PFSK-1 (cell line): ENCODE measurements around the gene NFIA.

Experiments
- FOXP2 ChIP-seq: optimal IDR thresholded peaks from 2 replicates; pipeline ENCODE3; 2011; ENCODE audit warnings: borderline replicate concordance, control low read depth, inconsistent platforms; ENCODE audit not compliant: insufficient read depth; ENCODE audit errors: extremely low read length, extremely low read depth
- POLR2AphosphoS5 ChIP-seq: IDR thresholded peaks from 2 replicates; pipeline ENCODE4 v1.6.1; 2012; ENCODE audit warnings: low read depth, mild to moderate bottlenecking, control low read depth, low read length, moderate library complexity
- REST ChIP-seq, 2 experiments: IDR thresholded peaks; 2 replicates each; pipeline versions ENCODE4 v1.6.1 to v1.8.0; 2011 to 2012; ENCODE audit warnings: low read depth in 2 of 2, low read length in 2 of 2, control low read depth in 1 of 2, inconsistent platforms in 1 of 2, mild to moderate bottlenecking in 1 of 2, moderate library complexity in 1 of 2; ENCODE audit not compliant: insufficient read depth in 1 of 2
- SIN3A ChIP-seq: IDR thresholded peaks from 2 replicates; pipeline ENCODE4 v1.6.1; 2012; ENCODE audit warnings: mild to moderate bottlenecking, low read length, moderate library complexity, borderline replicate concordance; ENCODE audit not compliant: insufficient read depth
- TAF1 ChIP-seq: IDR thresholded peaks from 2 replicates; pipeline ENCODE4 v1.6.1; 2012; ENCODE audit warnings: low read length, control low read depth, borderline replicate concordance; ENCODE audit not compliant: insufficient read depth

The NFIA gene

GRCh38 chr1:61451572-61451968, 369.2 kb downstream of the NFIA start:
- TF ChIP-seq TAF1 (no peak), FOXP2 (no peak), SIN3A (no peak), REST (IDR thresholded peaks at IDR 0.05; ENCODE audit: insufficient read depth in 1 of 2, low read depth in 2 of 2, low read length in 2 of 2) (no peak), POLR2AphosphoS5 (no peak)

DNA sequence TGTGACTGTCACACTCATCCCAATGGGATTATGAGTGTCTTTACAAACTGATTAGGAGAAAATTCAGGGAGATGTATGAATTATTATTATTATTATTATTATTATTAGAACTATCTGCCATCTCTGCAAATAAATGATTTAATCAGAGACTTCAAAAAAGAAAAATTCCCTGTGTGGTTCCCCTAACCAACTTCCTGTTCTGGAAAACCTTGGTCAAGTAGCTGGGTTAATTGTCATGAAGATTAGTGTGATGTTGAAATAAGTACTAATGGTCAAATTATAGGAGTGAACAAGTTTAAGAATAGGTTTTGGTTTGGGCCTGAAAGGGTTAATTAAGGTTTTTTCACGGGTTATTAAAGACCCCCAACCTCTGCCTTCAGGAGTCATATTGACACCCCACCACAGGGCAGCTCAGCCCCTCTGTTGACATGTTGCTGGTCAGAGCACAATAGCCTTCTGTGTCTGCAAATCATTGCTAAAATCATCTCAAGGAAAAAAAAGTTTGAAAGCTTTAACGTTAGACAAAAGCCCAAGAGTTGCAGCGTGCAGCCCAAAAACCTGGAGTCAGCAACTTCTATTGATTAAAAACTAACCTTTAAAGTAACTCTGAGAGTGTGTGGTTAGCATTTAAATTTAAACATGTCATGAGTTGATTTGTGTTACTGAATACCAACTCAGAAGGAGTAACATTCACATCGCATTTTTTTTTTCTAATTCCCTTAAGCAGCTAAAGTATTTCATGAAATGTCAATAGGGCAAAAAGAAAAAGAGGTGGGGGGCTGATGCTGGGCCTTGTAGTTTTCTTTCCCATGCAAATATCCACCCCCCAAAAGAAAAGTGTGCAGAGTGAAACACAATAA, 370.0 kb downstream of the NFIA start:
- TF ChIP-seq TAF1 (no peak), FOXP2 (no peak), POLR2AphosphoS5 (no peak), SIN3A (no peak), REST (IDR thresholded peaks at IDR 0.05; ENCODE audit: insufficient read depth in 1 of 2, low read depth in 2 of 2, low read length in 2 of 2) (no peak)

GRCh38 chr1:61453111-61453961, 371.0 kb downstream of the NFIA start:
- TF ChIP-seq SIN3A (peak; percentile 54; the same call in 1 of the 2 replicates), TAF1 (no peak), FOXP2 (no peak), POLR2AphosphoS5 (peak; percentile 33; the same call in 1 of the 2 replicates), REST (IDR thresholded peaks at IDR 0.05; ENCODE audit: insufficient read depth in 1 of 2, low read depth in 2 of 2, low read length in 2 of 2) (0 out of 4 replicates have a peak, but pooled peaks of 1 of the 2 experiments have one; percentile 22)

DNA sequence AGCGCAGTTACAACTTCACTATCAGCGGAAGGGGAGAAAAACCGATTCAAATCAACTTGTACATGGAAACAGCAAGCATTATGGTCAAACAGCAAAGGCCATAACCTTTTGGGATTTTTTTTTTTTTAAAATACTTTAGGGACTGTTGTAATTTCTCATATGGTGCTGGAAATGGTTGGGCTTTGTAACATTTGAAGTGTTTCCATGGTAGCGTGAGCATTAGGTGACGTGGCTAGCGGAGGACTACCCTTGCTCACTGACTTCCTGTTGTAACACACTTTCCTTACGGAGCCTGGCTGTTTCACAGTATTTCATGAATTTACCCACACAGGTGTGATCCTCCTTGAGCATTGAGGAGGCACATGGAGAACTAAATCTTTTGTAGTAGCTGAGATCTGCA, 373.0 kb downstream of the NFIA start:
- TF ChIP-seq SIN3A, result no peak
- TF ChIP-seq FOXP2, result no peak
- TF ChIP-seq TAF1, result no peak
- no peak for TF ChIP-seq REST (IDR thresholded peaks at IDR 0.05; ENCODE audit: insufficient read depth in 1 of 2, low read depth in 2 of 2, low read length in 2 of 2)
- TF ChIP-seq POLR2AphosphoS5, result no peak
